IMR-90 (cell line): ENCODE results near the gene SCAMP4.

Source experiments
- BHLHE40 ChIP-seq: fragments of 150-350 bp; IDR thresholded peaks from 2 replicates; pipeline ENCODE4 v1.6.1; 2016; ENCODE audit warnings: mild to moderate bottlenecking, low read depth, low read length
- MAFK ChIP-seq: IDR thresholded peaks from 2 replicates; pipeline ENCODE4 v1.6.1; 2012; ENCODE audit warnings: low read depth, low read length, improper control_type of control experiment
- NFE2L2 ChIP-seq: fragments of 150-350 bp; IDR thresholded peaks from 2 replicates; pipeline ENCODE4 v1.6.1; 2016; ENCODE audit warnings: low read depth, mild to moderate bottlenecking, low read length
- POLR2A ChIP-seq: IDR thresholded peaks from 2 replicates; pipeline ENCODE4 v1.6.1; 2012; ENCODE audit warnings: mild to moderate bottlenecking, low read depth, low read length
- RAD21 ChIP-seq: IDR thresholded peaks from 2 replicates; pipeline ENCODE4 v1.6.1; 2012; ENCODE audit warnings: low read length, improper control_type of control experiment
- SMC3 ChIP-seq: fragments of 150-350 bp; IDR thresholded peaks from 2 replicates; pipeline ENCODE4 v1.6.1; 2016; ENCODE audit warnings: low read depth, mild to moderate bottlenecking, antibody characterized with exemption, low read length, moderate library complexity
- TF ChIP-seq, protein P1 (sequence below): conservative IDR thresholded peaks from 2 replicates; pipeline ENCODE4 v1.5.1; 2012; ENCODE audit warnings: mild to moderate bottlenecking, low read depth, low read length, improper control_type of control experiment
- TF ChIP-seq, protein P2 (sequence below): fragments of 150-350 bp; IDR thresholded peaks from 2 replicates; pipeline ENCODE4 v1.6.1; 2017; ENCODE audit warnings: mild to moderate bottlenecking, antibody characterized with exemption, low read length, low read depth

DNA sequence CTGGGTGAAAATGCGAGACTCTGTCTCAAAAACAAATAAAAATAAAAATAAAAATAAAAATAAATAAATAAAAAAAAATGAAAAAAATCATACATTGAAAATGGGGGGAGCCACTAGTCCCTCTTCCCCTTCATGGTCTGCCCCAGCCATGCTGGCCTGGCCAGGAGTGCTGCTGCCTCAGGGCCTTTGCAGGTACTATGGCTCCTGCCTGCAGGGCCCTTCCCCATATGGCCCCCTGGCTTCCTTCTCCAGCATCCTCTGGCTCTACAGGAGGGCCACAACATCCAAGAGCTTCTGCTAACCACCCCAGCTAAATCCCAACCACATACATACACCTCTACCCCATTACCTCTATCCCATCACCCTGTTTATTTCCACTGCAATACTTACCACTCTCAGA is 15.3 kb upstream of the SCAMP4 start:
- TF ChIP-seq POLR2A (no peak), BHLHE40 (no peak), NFE2L2 (no peak), RAD21 (no peak), SMC3 (no peak), MAFK (no peak)
- TF ChIP-seq, protein P1, sequence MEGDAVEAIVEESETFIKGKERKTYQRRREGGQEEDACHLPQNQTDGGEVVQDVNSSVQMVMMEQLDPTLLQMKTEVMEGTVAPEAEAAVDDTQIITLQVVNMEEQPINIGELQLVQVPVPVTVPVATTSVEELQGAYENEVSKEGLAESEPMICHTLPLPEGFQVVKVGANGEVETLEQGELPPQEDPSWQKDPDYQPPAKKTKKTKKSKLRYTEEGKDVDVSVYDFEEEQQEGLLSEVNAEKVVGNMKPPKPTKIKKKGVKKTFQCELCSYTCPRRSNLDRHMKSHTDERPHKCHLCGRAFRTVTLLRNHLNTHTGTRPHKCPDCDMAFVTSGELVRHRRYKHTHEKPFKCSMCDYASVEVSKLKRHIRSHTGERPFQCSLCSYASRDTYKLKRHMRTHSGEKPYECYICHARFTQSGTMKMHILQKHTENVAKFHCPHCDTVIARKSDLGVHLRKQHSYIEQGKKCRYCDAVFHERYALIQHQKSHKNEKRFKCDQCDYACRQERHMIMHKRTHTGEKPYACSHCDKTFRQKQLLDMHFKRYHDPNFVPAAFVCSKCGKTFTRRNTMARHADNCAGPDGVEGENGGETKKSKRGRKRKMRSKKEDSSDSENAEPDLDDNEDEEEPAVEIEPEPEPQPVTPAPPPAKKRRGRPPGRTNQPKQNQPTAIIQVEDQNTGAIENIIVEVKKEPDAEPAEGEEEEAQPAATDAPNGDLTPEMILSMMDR = no peak
- TF ChIP-seq, protein P2, sequence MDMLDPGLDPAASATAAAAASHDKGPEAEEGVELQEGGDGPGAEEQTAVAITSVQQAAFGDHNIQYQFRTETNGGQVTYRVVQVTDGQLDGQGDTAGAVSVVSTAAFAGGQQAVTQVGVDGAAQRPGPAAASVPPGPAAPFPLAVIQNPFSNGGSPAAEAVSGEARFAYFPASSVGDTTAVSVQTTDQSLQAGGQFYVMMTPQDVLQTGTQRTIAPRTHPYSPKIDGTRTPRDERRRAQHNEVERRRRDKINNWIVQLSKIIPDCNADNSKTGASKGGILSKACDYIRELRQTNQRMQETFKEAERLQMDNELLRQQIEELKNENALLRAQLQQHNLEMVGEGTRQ = no peak
